Stomach (tissue), 9 donors: ENCODE results near the gene RPL29. TPM values are rescaled to one million over a fixed set of nuclear protein-coding genes. Genes with fewer than 3 reads are reported as not detected.

Source experiments
- DNase-seq, 2 donors: peaks; one replicate each; pipeline versions ENCODE4 v3.0.0 to v3.0.0-alpha.2; 2013 to 2019
- H3K27ac ChIP-seq, 5 donors: fragments of 200-600 bp in 4 of 5; sonication (generic) in 4 of 5; one replicate each; pipeline ENCODE4 v1.5.1; 2013 to 2019; ENCODE audit warnings: mild to moderate bottlenecking in 1 of 5, moderate library complexity in 1 of 5
- H3K27me3 ChIP-seq, 3 donors: fragments of 200-600 bp; sonication (generic); one replicate each; pipeline ENCODE4 v1.5.1; 2017 to 2019; ENCODE audit warnings: mixed run types in 1 of 3
- H3K36me3 ChIP-seq, 4 donors: fragments of 200-600 bp; sonication (generic); 1 replicate in 3 of 4; 2 replicates in 1 of 4; pipeline ENCODE4 v1.5.1; 2016 to 2019
- H3K4me1 ChIP-seq, 4 donors: fragments of 200-600 bp; sonication (generic); one replicate each; pipeline ENCODE4 v1.5.1; 2016 to 2019
- H3K4me3 ChIP-seq, 4 donors: fragments of 200-600 bp; sonication (generic) in 3 of 4; one replicate each; pipeline ENCODE4 v1.5.1; 2016 to 2019; ENCODE audit warnings: mild to moderate bottlenecking in 1 of 4
- H3K9me3 ChIP-seq, 4 donors: fragments of 200-600 bp; sonication (generic); one replicate each; pipeline ENCODE4 v1.5.1; 2016 to 2019
- CTCF ChIP-seq, 7 experiments: fragments of 450-650 bp in 4 of 7; fragments of 200-600 bp in 3 of 7; sonication (generic) in 3 of 7; IDR thresholded peaks; one replicate each; pipeline ENCODE4 v1.5.1; 2016 to 2019; ENCODE audit warnings: antibody characterized with exemption in 7 of 7, control low read depth in 2 of 7, mild to moderate bottlenecking in 1 of 7
- EP300 ChIP-seq: sonication (generic); formaldehyde crosslinking; IDR thresholded peaks from one replicate; pipeline ENCODE4 v1.6.1; 2017; ENCODE audit warnings: antibody characterized with exemption
- POLR2A ChIP-seq, 4 donors: fragments of 450-650 bp; IDR thresholded peaks; one replicate each; pipeline ENCODE4 v1.6.1; 2016; ENCODE audit warnings: antibody characterized with exemption in 4 of 4, control low read depth in 2 of 4, mild to moderate bottlenecking in 1 of 4, moderate library complexity in 1 of 4
- POLR2AphosphoS5 ChIP-seq, 3 donors: sonication (generic); formaldehyde crosslinking; IDR thresholded peaks; one replicate each; pipeline ENCODE4 v1.6.1; 2016; ENCODE audit warnings: antibody characterized with exemption in 3 of 3
- WGBS, 5 donors: extraction: QIAGEN DNeasy Blood & Tissue Kit in 3 of 5; methylation state at CpG; one replicate each; pipeline versions ENCODE4 v1.1.5 to v1.1.7; 2013 to 2018; 5-methylcytosine and 5-hydroxymethylcytosine counted together
- intact Hi-C: fragments of 100-400 bp; cut with DNase I; formaldehyde crosslinking; loops from one replicate; pipeline ENCODE4 v1.15.1; 2023; ENCODE audit warnings: low total_unique reads
- polyA plus RNA-seq, 3 donors: library from polyadenylated mRNA; stranded (reverse); fragments of 200-250 nt; gene quantifications; one replicate each; pipeline ENCODE4 v1.2.3, GENCODE V29; 2013
- total RNA-seq, 5 donors: library from RNA; depleted of rRNA; stranded (reverse); fragments of >200 nt; gene quantifications; one replicate each; pipeline versions ENCODE4 v1.1.0 to v1.2.3, GENCODE V29; 2014 to 2016
- donor health status: healthy with polysubstance abuse.
- donor health status: Bipolar disorder and iron deficiency.
- donor health status: healthy.

The RPL29 gene
- total and polyA plus RNA-seq, 8 donors = 144 to 3,071 (median 1,266) TPM

GRCh38 chr3:51962854-51963530, 32.7 kb downstream of the RPL29 start:
- H3K27ac ChIP-seq = peak overlapping the region in 3 of 5 donors; percentile 2 to 52 (median 7)
- peaks cover 0 to 33% (median 30%) of the 10 kb centered on the region in 4 donors for H3K36me3 ChIP-seq
- H3K27me3 ChIP-seq = peaks cover 0 to 5% (median 0%) of the 10 kb centered on the region in 3 donors
- TF ChIP-seq POLR2A (IDR thresholded peaks at IDR 0.05) (no peak), EP300 (no peak), POLR2AphosphoS5 (IDR thresholded peaks at IDR 0.05) (no peak), CTCF (IDR thresholded peaks at IDR 0.05) (no peak)
- no peaks in the 10 kb centered on the region for H3K9me3 ChIP-seq
- H3K4me3 ChIP-seq = no peak overlapping the region
- 83 to 89% (median 86%) methylated on average over 3 to 6 of the region's 6 CpGs for WGBS, 5 donors
- peak in 1 of 2 donors; percentile 56 for DNase-seq
- H3K4me1 ChIP-seq = peaks cover 19 to 60% (median 43%) of the 10 kb centered on the region in 4 donors
- intact Hi-C loops = no loop called here

DNA sequence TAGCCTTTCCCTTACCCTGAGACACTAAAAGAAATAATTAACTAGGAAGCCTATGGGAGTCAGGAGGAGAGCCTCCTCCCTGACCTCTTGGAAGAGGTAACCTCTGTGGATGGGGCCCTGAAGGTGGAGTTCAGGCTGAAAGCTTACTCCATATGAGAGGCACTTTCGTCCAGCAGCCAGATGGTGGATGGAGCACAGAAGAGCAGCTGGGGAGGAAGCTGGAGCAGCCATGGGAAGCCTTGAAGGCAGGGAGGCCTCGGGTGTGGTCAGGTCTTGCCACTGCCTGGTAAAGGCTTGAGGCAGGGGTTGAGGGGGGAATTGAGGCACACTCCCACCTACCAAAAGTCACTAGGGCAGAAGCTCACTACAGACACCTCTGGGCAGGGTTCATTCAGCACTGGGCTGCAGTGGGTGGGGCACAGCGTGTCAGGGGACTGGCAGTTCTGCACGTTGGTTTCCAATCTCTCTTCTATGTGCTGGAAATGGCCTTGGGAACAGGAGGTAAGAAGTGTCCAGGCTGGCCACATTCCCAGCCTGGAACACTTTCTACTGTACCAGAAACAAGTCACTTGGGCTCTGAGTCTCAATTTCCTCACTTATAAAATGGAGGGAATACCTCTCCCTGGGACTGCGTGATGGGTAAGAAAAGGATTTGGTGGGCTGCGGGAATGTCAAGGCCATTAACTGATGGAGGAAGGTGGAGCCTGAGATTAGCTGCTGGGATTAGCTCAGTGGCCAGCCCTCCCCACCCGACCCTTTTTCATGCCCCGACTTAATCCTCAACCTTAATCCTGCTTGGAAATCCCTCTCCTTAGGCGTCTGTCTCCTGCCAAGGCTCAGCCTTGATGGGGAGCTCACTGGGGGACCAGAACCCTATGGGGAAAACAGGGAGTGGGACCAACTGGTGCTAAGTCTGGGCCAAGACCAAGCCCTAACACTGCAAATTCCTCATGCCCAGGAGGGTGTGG, 33.8 kb downstream of the RPL29 start:
- no peak for DNase-seq
- TF ChIP-seq EP300 (no peak), POLR2A (IDR thresholded peaks at IDR 0.05) (no peak), CTCF (IDR thresholded peaks at IDR 0.05) (no peak), POLR2AphosphoS5 (IDR thresholded peaks at IDR 0.05) (no peak)
- intact Hi-C loops = no loop called here
- Histone ChIP-seq H3K4me3 (no peak overlapping the region), H3K9me3 (no peaks in the 10 kb centered on the region), H3K36me3 (peaks cover 0 to 41% (median 35%) of the 10 kb centered on the region in 4 donors), H3K4me1 (peaks cover 18 to 54% (median 38%) of the 10 kb centered on the region in 4 donors), H3K27me3 (no peaks in the 10 kb centered on the region), H3K27ac (peak overlapping the region in 1 of 5 donors; percentile 52)
- 65 to 71% (median 68%) methylated on average over 9 of the region's 9 CpGs for WGBS, 5 donors

GRCh38 chr3:51961011-51961410, 34.7 kb downstream of the RPL29 start:
- no peak for DNase-seq
- Histone ChIP-seq H3K4me1 (peaks cover 16 to 54% (median 38%) of the 10 kb centered on the region in 4 donors), H3K27me3 (peaks cover 0 to 7% (median 0%) of the 10 kb centered on the region in 3 donors), H3K9me3 (no peaks in the 10 kb centered on the region), H3K4me3 (no peak overlapping the region), H3K36me3 (peaks cover 0 to 41% (median 35%) of the 10 kb centered on the region in 4 donors), H3K27ac (no peak overlapping the region)
- WGBS, 5 donors = 88 to 95% (median 90%) methylated on average over 18 of the region's 18 CpGs
- TF ChIP-seq POLR2A (IDR thresholded peaks at IDR 0.05) (no peak), CTCF (IDR thresholded peaks at IDR 0.05) (no peak), POLR2AphosphoS5 (IDR thresholded peaks at IDR 0.05) (no peak), EP300 (no peak)
- intact Hi-C loops = no loop called here

- TF ChIP-seq POLR2A (IDR thresholded peaks at IDR 0.05) = no peak
- no peak for TF ChIP-seq CTCF (IDR thresholded peaks at IDR 0.05)
- Histone ChIP-seq H3K27me3 (peaks cover 0 to 14% (median 0%) of the 10 kb centered on the region in 3 donors), H3K4me1 (peaks cover 17 to 54% (median 38%) of the 10 kb centered on the region in 4 donors), H3K36me3 (peaks cover 0 to 41% (median 35%) of the 10 kb centered on the region in 4 donors), H3K9me3 (no peaks in the 10 kb centered on the region), H3K27ac (no peak overlapping the region), H3K4me3 (no peak overlapping the region)
- no peak for DNase-seq
- intact Hi-C loops = no loop called here
- 85 to 93% (median 86%) methylated on average over 10 of the region's 10 CpGs for WGBS, 5 donors
Observed at GRCh38 chr3:51960386-51960785, 35.3 kb downstream of the RPL29 start.
